ENCODE data around the gene ITPR2.
A peak's percentile ranks its signal among the peaks of the same experiment; 100 is the strongest.

The ITPR2 gene

DNA sequence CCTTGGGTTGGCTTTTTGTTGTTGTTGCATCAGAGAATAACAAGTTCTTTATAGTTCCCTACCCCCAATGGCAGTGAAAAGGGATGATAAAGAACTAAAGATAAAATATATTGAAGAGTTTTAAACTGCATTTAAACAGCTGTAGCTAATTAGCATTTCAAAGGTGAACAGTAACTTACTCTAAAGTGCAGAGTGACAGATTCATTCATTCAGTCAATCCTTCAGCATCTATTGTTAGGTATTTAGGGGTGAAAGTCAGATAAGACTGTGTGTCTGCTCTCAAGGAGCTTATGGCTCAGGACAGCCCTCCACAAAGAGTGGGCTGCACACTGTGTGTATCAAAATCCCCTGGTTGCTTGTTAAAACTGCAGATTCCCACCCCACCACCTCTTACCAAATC lies 491.5 kb downstream of the ITPR2 start:
- H3K27me3 ChIP-seq (replicated peaks; ENCODE audit: control insufficient read depth, insufficient read depth, low read length), result no peaks in the 10 kb centered on the region
- TF ChIP-seq CTCF (IDR thresholded peaks at IDR 0.05; ENCODE audit: insufficient read depth, low read length, poor library complexity, severe bottlenecking), result no peak
- DNase-seq (ENCODE audit: extremely low read depth, insufficient read length), result no peak

GRCh38 chr12:26340649-26341048 lies 492.3 kb downstream of the ITPR2 start:
- TF ChIP-seq CTCF (IDR thresholded peaks at IDR 0.05; ENCODE audit: insufficient read depth, low read length, poor library complexity, severe bottlenecking), result no peak
- peak; percentile 10 for DNase-seq (ENCODE audit: extremely low read depth, insufficient read length)
- Histone ChIP-seq H3K27me3 (replicated peaks; ENCODE audit: control insufficient read depth, insufficient read depth, low read length) (no peaks in the 10 kb centered on the region), H3K36me3 (ENCODE audit: control insufficient read depth, insufficient read depth, low read length) (peaks cover 5% of the 10 kb centered on the region), H3K4me3 (replicated peaks; ENCODE audit: low read depth, low read length) (no peak overlapping the region)

More for the DNA sequence above, 491.5 kb downstream of the ITPR2 start:
- H3K36me3 ChIP-seq (ENCODE audit: control insufficient read depth, insufficient read depth, low read length), result peaks cover 4% of the 10 kb centered on the region
- no peak overlapping the region for H3K4me3 ChIP-seq (replicated peaks; ENCODE audit: low read depth, low read length)

GRCh38 chr12:26339976-26340375 lies 493.0 kb downstream of the ITPR2 start:
- no peak for DNase-seq (ENCODE audit: extremely low read depth, insufficient read length)
- no peak overlapping the region for H3K4me3 ChIP-seq (replicated peaks; ENCODE audit: low read depth, low read length)
- H3K27me3 ChIP-seq (replicated peaks; ENCODE audit: control insufficient read depth, insufficient read depth, low read length), result no peaks in the 10 kb centered on the region
- H3K36me3 ChIP-seq (ENCODE audit: control insufficient read depth, insufficient read depth, low read length), result peaks cover 6% of the 10 kb centered on the region
- TF ChIP-seq CTCF (IDR thresholded peaks at IDR 0.05; ENCODE audit: insufficient read depth, low read length, poor library complexity, severe bottlenecking), result no peak

DNA sequence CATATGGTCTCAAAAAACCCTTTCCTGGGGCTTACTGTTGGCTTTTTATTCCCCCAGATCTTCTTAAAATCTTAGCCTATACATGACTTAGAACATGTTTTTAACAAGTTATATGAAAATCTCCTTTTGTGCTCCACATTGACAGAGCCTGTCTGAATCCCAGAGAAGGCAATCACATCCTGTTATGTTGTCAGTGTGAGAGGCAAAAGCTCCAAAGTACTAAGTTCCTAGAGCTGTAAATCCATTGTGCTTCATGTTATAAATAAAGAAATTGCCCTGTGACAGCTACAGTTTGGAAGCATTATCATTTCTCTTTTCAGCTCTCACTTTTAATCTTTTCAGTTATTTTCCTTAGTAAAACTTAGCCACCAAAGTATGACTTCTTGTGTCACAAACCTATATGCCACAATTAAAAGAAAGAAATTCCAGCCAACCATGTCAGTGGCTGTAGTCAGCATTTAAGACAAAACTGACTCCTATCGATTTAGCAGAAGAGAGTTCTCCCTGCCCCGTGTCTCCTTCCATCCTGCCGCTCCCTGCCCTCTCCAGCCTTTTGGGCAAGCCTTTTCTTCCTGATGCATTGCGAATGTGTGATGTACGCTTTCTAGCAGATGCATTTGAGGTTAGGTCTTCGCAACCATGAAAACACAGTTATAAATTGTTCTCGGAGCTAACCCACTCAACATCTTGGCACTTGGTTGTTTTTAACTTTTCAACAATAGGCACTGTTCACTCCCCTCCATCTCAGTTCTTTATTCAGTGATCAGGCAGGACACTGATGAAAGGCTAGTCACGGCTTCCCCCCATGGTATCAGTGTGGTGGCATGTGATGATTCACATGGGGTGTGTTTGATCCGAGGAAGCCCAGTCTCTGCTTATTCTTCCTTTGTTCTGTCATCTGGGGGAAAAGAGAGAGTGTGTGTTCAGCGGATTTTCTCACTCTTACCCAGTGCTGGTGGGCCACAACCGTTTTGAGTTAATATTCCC lies 494.1 kb downstream of the ITPR2 start:
- no peaks in the 10 kb centered on the region for H3K27me3 ChIP-seq (replicated peaks; ENCODE audit: control insufficient read depth, insufficient read depth, low read length)
- DNase-seq (ENCODE audit: extremely low read depth, insufficient read length), result no peak
- H3K36me3 ChIP-seq (ENCODE audit: control insufficient read depth, insufficient read depth, low read length), result peaks cover 6% of the 10 kb centered on the region
- no peak overlapping the region for H3K4me3 ChIP-seq (replicated peaks; ENCODE audit: low read depth, low read length)
- no peak for TF ChIP-seq CTCF (IDR thresholded peaks at IDR 0.05; ENCODE audit: insufficient read depth, low read length, poor library complexity, severe bottlenecking)

- no peak for DNase-seq (ENCODE audit: extremely low read depth, insufficient read length)
- no peak for TF ChIP-seq CTCF (IDR thresholded peaks at IDR 0.05; ENCODE audit: insufficient read depth, low read length, poor library complexity, severe bottlenecking)
Measured at GRCh38 chr12:26335651-26336050, 497.3 kb downstream of the ITPR2 start.

More at GRCh38 chr12:26335651-26336050, 497.3 kb downstream of the ITPR2 start:
- Histone ChIP-seq H3K36me3 (ENCODE audit: control insufficient read depth, insufficient read depth, low read length) (peaks cover 4% of the 10 kb centered on the region), H3K4me3 (replicated peaks; ENCODE audit: low read depth, low read length) (no peak overlapping the region), H3K27me3 (replicated peaks; ENCODE audit: control insufficient read depth, insufficient read depth, low read length) (no peaks in the 10 kb centered on the region)
